SU-DHL-6 (cell line): ENCODE results near the gene ACKR3.

ENCODE experiments used
- EZH2phosphoT487 ChIP-seq: fragments of 200-600 bp; sonication (generic), shearing (Covaris generic); conservative IDR thresholded peaks from 2 replicates; pipeline ENCODE4 v1.6.1; 2018; ENCODE audit warnings: mild to moderate bottlenecking, antibody characterized with exemption, low read length, moderate library complexity, mixed read lengths
- TF ChIP-seq, protein P1 (sequence below): fragments of 200-600 bp; sonication (generic); IDR thresholded peaks from one replicate; pipeline ENCODE4 v1.5.1; 2017; ENCODE audit warnings: antibody characterized with exemption, mild to moderate bottlenecking, low read length, moderate library complexity; ENCODE audit not compliant: insufficient read depth, poor library complexity, severe bottlenecking

DNA sequence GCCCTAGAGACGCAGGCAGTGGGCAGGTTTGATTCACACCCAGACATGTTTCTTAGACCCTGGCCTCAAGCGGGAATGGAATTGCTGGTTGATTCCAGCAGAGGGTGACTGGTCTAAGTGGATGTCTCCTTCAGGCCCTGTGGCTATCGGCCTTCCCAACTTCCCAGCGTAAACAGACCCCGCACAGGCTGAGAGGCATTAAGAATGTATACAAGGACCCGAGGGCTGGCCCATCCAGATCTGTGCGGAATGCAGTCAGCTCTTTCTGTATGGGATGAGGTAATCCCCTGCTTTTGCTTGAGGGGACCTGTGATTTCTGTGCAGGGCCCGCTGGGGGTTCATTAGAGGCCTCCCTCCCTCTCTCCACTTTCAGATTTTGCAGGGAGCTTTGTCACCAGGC lies 6.5 kb downstream of the ACKR3 start:
- TF ChIP-seq, protein P1, sequence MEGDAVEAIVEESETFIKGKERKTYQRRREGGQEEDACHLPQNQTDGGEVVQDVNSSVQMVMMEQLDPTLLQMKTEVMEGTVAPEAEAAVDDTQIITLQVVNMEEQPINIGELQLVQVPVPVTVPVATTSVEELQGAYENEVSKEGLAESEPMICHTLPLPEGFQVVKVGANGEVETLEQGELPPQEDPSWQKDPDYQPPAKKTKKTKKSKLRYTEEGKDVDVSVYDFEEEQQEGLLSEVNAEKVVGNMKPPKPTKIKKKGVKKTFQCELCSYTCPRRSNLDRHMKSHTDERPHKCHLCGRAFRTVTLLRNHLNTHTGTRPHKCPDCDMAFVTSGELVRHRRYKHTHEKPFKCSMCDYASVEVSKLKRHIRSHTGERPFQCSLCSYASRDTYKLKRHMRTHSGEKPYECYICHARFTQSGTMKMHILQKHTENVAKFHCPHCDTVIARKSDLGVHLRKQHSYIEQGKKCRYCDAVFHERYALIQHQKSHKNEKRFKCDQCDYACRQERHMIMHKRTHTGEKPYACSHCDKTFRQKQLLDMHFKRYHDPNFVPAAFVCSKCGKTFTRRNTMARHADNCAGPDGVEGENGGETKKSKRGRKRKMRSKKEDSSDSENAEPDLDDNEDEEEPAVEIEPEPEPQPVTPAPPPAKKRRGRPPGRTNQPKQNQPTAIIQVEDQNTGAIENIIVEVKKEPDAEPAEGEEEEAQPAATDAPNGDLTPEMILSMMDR, result no peak
- TF ChIP-seq EZH2phosphoT487, result no peak
